Activated T-cell treated with anti-CD3 and anti-CD28 coated beads for 24 hours (primary cell): ENCODE data around the gene ABCD1.

Experiments used
- DNase-seq: peaks from one replicate; pipeline ENCODE4 v3.0.0-alpha.2; 2020; ENCODE audit warnings: low read depth

ABCD1 gene

DNA sequence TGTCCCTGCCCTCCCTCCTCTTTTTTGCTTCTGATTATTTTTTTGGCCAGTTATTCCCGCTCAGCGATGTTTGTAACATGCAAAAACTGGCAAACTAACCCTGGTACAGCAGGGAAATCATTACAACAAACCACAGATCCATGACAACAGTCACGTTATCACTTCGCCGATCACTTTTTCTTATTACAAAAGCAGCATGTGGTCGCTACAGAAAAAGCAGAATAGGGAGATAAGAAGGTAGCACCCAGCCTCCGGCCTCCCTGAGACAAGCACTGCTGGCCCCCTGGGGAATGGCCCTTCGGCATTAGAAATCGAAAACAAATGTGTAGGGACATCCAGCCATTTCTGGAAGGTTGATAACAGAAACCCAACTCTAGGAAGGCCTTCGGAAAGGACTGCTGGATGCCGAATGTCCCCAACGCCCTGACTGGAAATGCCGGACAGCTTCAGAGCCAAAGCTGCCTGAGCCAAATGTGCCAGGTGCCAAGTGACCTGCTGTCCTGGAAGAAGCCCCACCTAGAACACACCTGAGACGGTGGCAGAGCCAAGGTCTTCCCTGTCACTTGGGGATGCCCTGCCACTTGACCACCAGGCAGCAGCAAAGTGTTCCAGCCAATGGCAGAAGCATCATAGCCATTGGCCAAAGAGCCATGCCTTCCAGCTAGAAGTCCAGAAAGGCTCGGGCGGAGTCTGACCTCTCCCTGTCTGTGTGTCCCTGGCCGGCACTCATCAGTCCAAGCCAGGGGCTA, 66.6 kb downstream of the ABCD1 start:
- no peak for DNase-seq

DNA sequence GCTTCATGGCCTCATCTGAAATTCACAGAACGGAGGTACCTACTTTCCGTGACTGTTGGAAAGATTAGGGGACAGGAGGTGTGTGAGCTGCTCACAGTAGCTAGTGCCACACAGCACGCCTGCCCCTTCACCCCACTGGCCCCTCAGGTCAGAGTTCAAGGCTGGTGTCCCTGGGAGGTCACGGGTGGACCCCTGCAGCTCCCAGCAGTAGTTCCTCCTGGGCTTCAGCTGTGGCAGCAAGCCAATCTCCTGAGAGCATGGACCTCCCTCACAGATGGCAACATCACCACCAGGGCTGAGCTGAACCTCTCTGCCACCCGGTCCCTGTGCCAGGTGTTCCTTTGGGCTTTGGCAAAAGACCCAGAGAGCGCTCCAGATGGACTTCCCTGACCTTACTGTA, 67.7 kb downstream of the ABCD1 start:
- DNase-seq = no peak

DNA sequence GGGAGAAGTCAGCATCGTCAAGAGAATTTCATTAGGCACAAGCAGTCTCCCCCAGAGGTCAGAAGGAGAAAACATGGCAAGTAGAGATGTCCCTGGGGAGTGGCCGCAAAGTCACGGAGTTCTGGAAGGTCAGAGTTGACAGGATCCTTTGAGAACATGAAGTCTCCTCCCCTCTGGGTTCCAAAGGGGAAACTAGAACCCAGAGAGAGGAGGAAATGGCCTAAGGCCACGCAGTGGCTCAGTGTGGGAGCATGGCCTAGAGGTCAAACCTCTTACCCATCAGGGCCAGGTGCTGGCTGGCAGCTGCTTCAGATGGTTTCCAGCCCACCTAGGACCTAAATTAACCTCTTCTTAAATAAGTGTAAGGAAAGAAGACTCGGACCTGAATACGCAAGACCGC, 68.6 kb downstream of the ABCD1 start:
- no peak for DNase-seq
